Stomach (tissue), 4 donors: Measurements from ENCODE around the gene RAC3.

ENCODE experiments used
- CTCF ChIP-seq, 7 experiments: fragments of 450-650 bp in 4 of 7; fragments of 200-600 bp in 3 of 7; sonication (generic) in 3 of 7; IDR thresholded peaks; one replicate each; pipeline ENCODE4 v1.5.1; 2016 to 2019; ENCODE audit warnings: antibody characterized with exemption in 7 of 7, control low read depth in 2 of 7, mild to moderate bottlenecking in 1 of 7
- EP300 ChIP-seq: sonication (generic); formaldehyde crosslinking; IDR thresholded peaks from one replicate; pipeline ENCODE4 v1.6.1; 2017; ENCODE audit warnings: antibody characterized with exemption
- POLR2AphosphoS5 ChIP-seq, 3 donors: sonication (generic); formaldehyde crosslinking; IDR thresholded peaks; one replicate each; pipeline ENCODE4 v1.6.1; 2016; ENCODE audit warnings: antibody characterized with exemption in 3 of 3

- TF ChIP-seq POLR2AphosphoS5 (IDR thresholded peaks at IDR 0.05) (no peak), CTCF (IDR thresholded peaks at IDR 0.05) (no peak), EP300 (no peak)
Observed at GRCh38 chr17:82055965-82056728, 24.7 kb downstream of the RAC3 start.
